Measurements from ENCODE around the gene TEKT4.

The TEKT4 gene

DNA sequence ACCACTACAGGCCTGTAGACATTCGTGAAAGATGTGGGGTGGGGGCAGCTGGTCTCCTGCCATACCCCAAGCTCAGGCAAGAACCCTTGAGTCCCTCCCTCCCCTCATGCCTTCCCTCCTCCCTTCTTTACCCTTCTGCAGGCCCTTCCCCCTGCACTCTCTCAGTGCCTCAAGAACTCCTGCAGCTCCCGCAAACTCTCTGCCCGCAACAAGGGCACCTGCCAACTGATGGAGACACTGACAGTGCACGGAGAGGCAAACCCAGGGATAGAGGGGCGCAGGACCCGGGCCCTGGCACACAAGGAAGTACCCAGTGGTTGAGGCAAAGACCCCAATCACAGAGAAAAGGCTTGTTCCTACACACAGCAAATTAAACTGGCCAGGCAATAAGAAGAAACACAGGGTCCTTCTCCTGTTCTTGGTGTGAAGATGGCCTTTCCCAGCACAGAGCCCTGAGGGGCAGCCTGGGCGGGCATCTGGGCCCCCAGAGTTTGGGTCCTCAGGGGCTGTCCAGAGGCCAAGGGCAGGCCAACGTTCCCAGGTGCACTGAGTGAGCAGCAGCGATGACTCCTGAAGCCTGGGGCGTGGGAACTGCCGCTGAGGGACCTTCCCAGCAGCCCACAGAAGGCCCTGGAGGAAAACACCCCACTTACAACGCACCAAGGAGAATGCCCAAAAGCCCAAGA is 1.6 kb downstream of the TEKT4 start:
- no peak overlapping the region for H3K27ac ChIP-seq (ENCODE audit: extremely low read depth, low read depth, low read length)
- ChIA-PET CTCF (interaction anchor here (0.6 to 9.8 kb wide), 10 partner anchors 8 to 243 kb away, joined by 3 to 86 read pairs (median 3); no protein-coding TSS in a partner anchor), POLR2A (no interaction called here)
- H3K9me3 ChIP-seq (ENCODE audit: control insufficient read depth, insufficient read depth, low read depth, low read length) = no peaks in the 10 kb centered on the region
- TF ChIP-seq ZNF548 (tag by site-specific recombination; IDR thresholded peaks at IDR 0.05) (no peak), GLIS1 (tag by site-specific recombination; IDR thresholded peaks at IDR 0.05) (no peak), GLIS2 (tag by site-specific recombination; IDR thresholded peaks at IDR 0.05) (no peak), ZNF626 (tag by site-specific recombination; IDR thresholded peaks at IDR 0.05) (no peak), IKZF3 (tag by site-specific recombination; IDR thresholded peaks at IDR 0.05) (no peak), ZNF701 (tag by site-specific recombination; IDR thresholded peaks at IDR 0.05) (no peak), ZNF426 (tag by site-specific recombination; IDR thresholded peaks at IDR 0.05) (no peak), ZNF140 (tag by site-specific recombination; IDR thresholded peaks at IDR 0.05) (no peak), GLI4 (tag by site-specific recombination; IDR thresholded peaks at IDR 0.05) (no peak), ZNF157 (tag by site-specific recombination; IDR thresholded peaks at IDR 0.05) (no peak), ZFP37 (tag by site-specific recombination; IDR thresholded peaks at IDR 0.05) (no peak)
- TF ChIP-seq, protein P1, sequence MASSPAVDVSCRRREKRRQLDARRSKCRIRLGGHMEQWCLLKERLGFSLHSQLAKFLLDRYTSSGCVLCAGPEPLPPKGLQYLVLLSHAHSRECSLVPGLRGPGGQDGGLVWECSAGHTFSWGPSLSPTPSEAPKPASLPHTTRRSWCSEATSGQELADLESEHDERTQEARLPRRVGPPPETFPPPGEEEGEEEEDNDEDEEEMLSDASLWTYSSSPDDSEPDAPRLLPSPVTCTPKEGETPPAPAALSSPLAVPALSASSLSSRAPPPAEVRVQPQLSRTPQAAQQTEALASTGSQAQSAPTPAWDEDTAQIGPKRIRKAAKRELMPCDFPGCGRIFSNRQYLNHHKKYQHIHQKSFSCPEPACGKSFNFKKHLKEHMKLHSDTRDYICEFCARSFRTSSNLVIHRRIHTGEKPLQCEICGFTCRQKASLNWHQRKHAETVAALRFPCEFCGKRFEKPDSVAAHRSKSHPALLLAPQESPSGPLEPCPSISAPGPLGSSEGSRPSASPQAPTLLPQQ (tag by site-specific recombination; IDR thresholded peaks at IDR 0.05) = no peak
- TF ChIP-seq, protein P2, sequence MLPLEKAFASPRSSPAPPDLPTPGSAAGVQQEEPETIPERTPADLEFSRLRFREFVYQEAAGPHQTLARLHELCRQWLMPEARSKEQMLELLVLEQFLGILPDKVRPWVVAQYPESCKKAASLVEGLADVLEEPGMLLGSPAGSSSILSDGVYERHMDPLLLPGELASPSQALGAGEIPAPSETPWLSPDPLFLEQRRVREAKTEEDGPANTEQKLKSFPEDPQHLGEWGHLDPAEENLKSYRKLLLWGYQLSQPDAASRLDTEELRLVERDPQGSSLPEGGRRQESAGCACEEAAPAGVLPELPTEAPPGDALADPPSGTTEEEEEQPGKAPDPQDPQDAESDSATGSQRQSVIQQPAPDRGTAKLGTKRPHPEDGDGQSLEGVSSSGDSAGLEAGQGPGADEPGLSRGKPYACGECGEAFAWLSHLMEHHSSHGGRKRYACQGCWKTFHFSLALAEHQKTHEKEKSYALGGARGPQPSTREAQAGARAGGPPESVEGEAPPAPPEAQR (tag by site-specific recombination; IDR thresholded peaks at IDR 0.05) = no peak
- TF ChIP-seq, protein P3, sequence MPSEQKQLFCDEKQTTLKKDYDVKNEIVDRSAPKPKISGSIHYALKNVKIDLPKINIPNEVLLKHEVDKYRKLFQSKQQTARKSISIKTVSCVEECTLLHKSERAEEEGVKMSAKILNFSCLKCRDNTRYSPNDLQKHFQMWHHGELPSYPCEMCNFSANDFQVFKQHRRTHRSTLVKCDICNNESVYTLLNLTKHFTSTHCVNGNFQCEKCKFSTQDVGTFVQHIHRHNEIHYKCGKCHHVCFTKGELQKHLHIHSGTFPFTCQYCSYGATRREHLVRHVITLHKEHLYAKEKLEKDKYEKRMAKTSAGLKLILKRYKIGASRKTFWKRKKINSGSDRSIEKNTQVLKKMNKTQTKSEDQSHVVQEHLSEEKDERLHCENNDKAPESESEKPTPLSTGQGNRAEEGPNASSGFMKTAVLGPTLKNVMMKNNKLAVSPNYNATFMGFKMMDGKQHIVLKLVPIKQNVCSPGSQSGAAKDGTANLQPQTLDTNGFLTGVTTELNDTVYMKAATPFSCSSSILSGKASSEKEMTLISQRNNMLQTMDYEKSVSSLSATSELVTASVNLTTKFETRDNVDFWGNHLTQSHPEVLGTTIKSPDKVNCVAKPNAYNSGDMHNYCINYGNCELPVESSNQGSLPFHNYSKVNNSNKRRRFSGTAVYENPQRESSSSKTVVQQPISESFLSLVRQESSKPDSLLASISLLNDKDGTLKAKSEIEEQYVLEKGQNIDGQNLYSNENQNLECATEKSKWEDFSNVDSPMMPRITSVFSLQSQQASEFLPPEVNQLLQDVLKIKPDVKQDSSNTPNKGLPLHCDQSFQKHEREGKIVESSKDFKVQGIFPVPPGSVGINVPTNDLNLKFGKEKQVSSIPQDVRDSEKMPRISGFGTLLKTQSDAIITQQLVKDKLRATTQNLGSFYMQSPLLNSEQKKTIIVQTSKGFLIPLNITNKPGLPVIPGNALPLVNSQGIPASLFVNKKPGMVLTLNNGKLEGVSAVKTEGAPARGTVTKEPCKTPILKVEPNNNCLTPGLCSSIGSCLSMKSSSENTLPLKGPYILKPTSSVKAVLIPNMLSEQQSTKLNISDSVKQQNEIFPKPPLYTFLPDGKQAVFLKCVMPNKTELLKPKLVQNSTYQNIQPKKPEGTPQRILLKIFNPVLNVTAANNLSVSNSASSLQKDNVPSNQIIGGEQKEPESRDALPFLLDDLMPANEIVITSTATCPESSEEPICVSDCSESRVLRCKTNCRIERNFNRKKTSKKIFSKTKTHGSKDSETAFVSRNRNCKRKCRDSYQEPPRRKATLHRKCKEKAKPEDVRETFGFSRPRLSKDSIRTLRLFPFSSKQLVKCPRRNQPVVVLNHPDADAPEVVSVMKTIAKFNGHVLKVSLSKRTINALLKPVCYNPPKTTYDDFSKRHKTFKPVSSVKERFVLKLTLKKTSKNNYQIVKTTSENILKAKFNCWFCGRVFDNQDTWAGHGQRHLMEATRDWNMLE (tag by site-specific recombination; conservative IDR thresholded peaks at IDR 0.05; ENCODE audit: low read depth) = no peak
- TF ChIP-seq, protein P4, sequence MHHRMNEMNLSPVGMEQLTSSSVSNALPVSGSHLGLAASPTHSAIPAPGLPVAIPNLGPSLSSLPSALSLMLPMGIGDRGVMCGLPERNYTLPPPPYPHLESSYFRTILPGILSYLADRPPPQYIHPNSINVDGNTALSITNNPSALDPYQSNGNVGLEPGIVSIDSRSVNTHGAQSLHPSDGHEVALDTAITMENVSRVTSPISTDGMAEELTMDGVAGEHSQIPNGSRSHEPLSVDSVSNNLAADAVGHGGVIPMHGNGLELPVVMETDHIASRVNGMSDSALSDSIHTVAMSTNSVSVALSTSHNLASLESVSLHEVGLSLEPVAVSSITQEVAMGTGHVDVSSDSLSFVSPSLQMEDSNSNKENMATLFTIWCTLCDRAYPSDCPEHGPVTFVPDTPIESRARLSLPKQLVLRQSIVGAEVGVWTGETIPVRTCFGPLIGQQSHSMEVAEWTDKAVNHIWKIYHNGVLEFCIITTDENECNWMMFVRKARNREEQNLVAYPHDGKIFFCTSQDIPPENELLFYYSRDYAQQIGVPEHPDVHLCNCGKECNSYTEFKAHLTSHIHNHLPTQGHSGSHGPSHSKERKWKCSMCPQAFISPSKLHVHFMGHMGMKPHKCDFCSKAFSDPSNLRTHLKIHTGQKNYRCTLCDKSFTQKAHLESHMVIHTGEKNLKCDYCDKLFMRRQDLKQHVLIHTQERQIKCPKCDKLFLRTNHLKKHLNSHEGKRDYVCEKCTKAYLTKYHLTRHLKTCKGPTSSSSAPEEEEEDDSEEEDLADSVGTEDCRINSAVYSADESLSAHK (tag by site-specific recombination; IDR thresholded peaks at IDR 0.05) = no peak
- TF ChIP-seq, protein P5, sequence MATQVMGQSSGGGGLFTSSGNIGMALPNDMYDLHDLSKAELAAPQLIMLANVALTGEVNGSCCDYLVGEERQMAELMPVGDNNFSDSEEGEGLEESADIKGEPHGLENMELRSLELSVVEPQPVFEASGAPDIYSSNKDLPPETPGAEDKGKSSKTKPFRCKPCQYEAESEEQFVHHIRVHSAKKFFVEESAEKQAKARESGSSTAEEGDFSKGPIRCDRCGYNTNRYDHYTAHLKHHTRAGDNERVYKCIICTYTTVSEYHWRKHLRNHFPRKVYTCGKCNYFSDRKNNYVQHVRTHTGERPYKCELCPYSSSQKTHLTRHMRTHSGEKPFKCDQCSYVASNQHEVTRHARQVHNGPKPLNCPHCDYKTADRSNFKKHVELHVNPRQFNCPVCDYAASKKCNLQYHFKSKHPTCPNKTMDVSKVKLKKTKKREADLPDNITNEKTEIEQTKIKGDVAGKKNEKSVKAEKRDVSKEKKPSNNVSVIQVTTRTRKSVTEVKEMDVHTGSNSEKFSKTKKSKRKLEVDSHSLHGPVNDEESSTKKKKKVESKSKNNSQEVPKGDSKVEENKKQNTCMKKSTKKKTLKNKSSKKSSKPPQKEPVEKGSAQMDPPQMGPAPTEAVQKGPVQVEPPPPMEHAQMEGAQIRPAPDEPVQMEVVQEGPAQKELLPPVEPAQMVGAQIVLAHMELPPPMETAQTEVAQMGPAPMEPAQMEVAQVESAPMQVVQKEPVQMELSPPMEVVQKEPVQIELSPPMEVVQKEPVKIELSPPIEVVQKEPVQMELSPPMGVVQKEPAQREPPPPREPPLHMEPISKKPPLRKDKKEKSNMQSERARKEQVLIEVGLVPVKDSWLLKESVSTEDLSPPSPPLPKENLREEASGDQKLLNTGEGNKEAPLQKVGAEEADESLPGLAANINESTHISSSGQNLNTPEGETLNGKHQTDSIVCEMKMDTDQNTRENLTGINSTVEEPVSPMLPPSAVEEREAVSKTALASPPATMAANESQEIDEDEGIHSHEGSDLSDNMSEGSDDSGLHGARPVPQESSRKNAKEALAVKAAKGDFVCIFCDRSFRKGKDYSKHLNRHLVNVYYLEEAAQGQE (tag by site-specific recombination; IDR thresholded peaks at IDR 0.05) = no peak
- TF ChIP-seq, protein P6, sequence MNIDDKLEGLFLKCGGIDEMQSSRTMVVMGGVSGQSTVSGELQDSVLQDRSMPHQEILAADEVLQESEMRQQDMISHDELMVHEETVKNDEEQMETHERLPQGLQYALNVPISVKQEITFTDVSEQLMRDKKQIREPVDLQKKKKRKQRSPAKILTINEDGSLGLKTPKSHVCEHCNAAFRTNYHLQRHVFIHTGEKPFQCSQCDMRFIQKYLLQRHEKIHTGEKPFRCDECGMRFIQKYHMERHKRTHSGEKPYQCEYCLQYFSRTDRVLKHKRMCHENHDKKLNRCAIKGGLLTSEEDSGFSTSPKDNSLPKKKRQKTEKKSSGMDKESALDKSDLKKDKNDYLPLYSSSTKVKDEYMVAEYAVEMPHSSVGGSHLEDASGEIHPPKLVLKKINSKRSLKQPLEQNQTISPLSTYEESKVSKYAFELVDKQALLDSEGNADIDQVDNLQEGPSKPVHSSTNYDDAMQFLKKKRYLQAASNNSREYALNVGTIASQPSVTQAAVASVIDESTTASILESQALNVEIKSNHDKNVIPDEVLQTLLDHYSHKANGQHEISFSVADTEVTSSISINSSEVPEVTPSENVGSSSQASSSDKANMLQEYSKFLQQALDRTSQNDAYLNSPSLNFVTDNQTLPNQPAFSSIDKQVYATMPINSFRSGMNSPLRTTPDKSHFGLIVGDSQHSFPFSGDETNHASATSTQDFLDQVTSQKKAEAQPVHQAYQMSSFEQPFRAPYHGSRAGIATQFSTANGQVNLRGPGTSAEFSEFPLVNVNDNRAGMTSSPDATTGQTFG (tag by site-specific recombination; IDR thresholded peaks at IDR 0.05; ENCODE audit: borderline replicate concordance) = no peak
- H3K36me3 ChIP-seq (ENCODE audit: control insufficient read depth in 2 of 2, insufficient read depth in 1 of 2, low read length in 2 of 2) = no peaks in the 10 kb centered on the region
- H3K4me1 ChIP-seq (ENCODE audit: control insufficient read depth, insufficient read depth, low read length) = no peaks in the 10 kb centered on the region
- H3K4me3 ChIP-seq (ENCODE audit: low read depth, low read length) = no peak overlapping the region

Data from HEK293 (cell line).